OCI-LY1 (cell line): ENCODE measurements around the gene CD40LG.

Source experiments
- CTCF ChIP-seq: fragments of 200-600 bp; sonication (generic), shearing (Covaris generic); IDR thresholded peaks from 2 replicates; pipeline ENCODE4 v1.5.1; 2017; ENCODE audit warnings: mild to moderate bottlenecking, antibody characterized with exemption, low read length, moderate library complexity, mixed read lengths
- EZH2 ChIP-seq: fragments of 200-600 bp; sonication (generic), shearing (Covaris generic); IDR thresholded peaks from 2 replicates; pipeline ENCODE4 v1.8.0; 2017; ENCODE audit warnings: borderline replicate concordance, mixed run types, mild to moderate bottlenecking, antibody characterized with exemption, low read length, moderate library complexity, mixed read lengths

GRCh38 chrX:136643243-136643642 is 4.7 kb upstream of the CD40LG start:
- TF ChIP-seq CTCF (no peak), EZH2 (no peak)
